Cardiac fibroblast (primary cell): Measurements from ENCODE around the gene NT5C1A.

Experiments used
- DNase-seq, 2 donors: peaks; one replicate each; pipeline versions ENCODE4 v3.0.0 to v3.0.0-alpha.2; 2010; ENCODE audit warnings: low read depth in 2 of 2
- H3K4me3 ChIP-seq, 2 donors: replicated peaks in 1 of 2; 1 replicate in 1 of 2; 2 replicates in 1 of 2; pipeline ENCODE4 v1.5.1; 2011; ENCODE audit warnings: low read depth in 2 of 2, low read length in 2 of 2, mild to moderate bottlenecking in 2 of 2, moderate library complexity in 1 of 2
- CTCF ChIP-seq: IDR thresholded peaks from one replicate; pipeline ENCODE4 v1.5.1; 2011; ENCODE audit warnings: low read depth, mild to moderate bottlenecking, low read length, inconsistent platforms

Gene NT5C1A

GRCh38 chr1:39645411-39646043 is 26.4 kb downstream of the NT5C1A start:
- H3K4me3 ChIP-seq = no peak overlapping the region
- no peak for DNase-seq
- no peak for TF ChIP-seq CTCF

- TF ChIP-seq CTCF = no peak
- DNase-seq = no peak
- no peak overlapping the region for H3K4me3 ChIP-seq
Observed at GRCh38 chr1:39643705-39644104, 28.2 kb downstream of the NT5C1A start.

- H3K4me3 ChIP-seq = no peak overlapping the region
- DNase-seq = peak; percentile 43 to 49
- no peak for TF ChIP-seq CTCF
Observed at GRCh38 chr1:39642796-39643195, 29.1 kb downstream of the NT5C1A start.

GRCh38 chr1:39640861-39641260 is 31.0 kb downstream of the NT5C1A start:
- no peak for DNase-seq
- TF ChIP-seq CTCF = no peak
- no peak overlapping the region for H3K4me3 ChIP-seq

- peak; percentile 60 for TF ChIP-seq CTCF
- DNase-seq = peak; percentile 37 to 60
- H3K4me3 ChIP-seq = peak within 1 kb of the TSS; percentile 18 to 59
Observed at GRCh38 chr1:39639305-39640130, 32.4 kb downstream of the NT5C1A start, which contains the start of gene HEYL. HEYL (minus strand) TSS chr1:39639643; CDS start chr1:39639625, 18 bp downstream.

- DNase-seq = no peak
- TF ChIP-seq CTCF = no peak
- H3K4me3 ChIP-seq = peak overlapping the region; percentile 1 to 59
Observed at GRCh38 chr1:39638965-39639304, 33.0 kb downstream of the NT5C1A start.
